Right cardiac atrium (tissue), 5 donors: ENCODE results near the gene COG1. TPM values are rescaled to one million over a fixed set of nuclear protein-coding genes. Genes with fewer than 3 reads are reported as not detected.

ENCODE experiments used
- ATAC-seq, 2 donors: fragments of 200-7000 bp; cut with Tn5 transposase; one replicate each; pipeline versions ENCODE4 v1.8.0 to v1.9.1; 2020; ENCODE audit warnings: moderate library complexity in 2 of 2, mild to moderate bottlenecking in 1 of 2
- DNase-seq, 3 donors: peaks; one replicate each; pipeline ENCODE4 v3.0.0-alpha.2; 2020
- H3K27ac ChIP-seq: one replicate; pipeline ENCODE4 v1.5.1; 2013; ENCODE audit warnings: mild to moderate bottlenecking, low read length, control low read depth, moderate library complexity
- H3K27me3 ChIP-seq: one replicate; pipeline ENCODE4 v1.6.1; 2013; ENCODE audit not compliant: control insufficient read depth, insufficient read depth
- H3K4me1 ChIP-seq: one replicate; pipeline ENCODE4 v1.6.1; 2013; ENCODE audit warnings: low read length; ENCODE audit not compliant: control insufficient read depth, insufficient read depth
- H3K4me3 ChIP-seq: one replicate; pipeline ENCODE4 v1.5.1; 2013; ENCODE audit warnings: low read length, control low read depth
- H3K9me3 ChIP-seq: one replicate; pipeline ENCODE4 v1.6.1; 2013; ENCODE audit warnings: low read length; ENCODE audit not compliant: control insufficient read depth
- WGBS: extraction: QIAGEN DNeasy Blood & Tissue Kit; methylation state at CpG from one replicate; pipeline ENCODE4 v1.1.7; 2013; 5-methylcytosine and 5-hydroxymethylcytosine counted together
- intact Hi-C, 4 donors: fragments of 100-400 bp; cut with DNase I; formaldehyde crosslinking; loops; one replicate each; pipeline versions ENCODE4 v1.11.0 to v1.14.0; 2022 to 2023
- polyA plus RNA-seq: library from polyadenylated mRNA; stranded (reverse); fragments of 200-250 nt; gene quantifications from one replicate; pipeline ENCODE4 v1.2.3, GENCODE V29; 2013
- total RNA-seq, 4 donors: library from RNA; stranded (reverse); fragmentation: NEBNext Ultra II Directional; extraction: Animal tissue kit (Norgen Biotek cat#: 25700); gene quantifications; one replicate each; pipeline ENCODE4 v1.2.1, GENCODE V29; 2021
- donor health status: healthy with polysubstance abuse.
- donor health status: DM: no; HTN: yes; CAD: no.
- donor health status: DM: no; HTN: no; CAD: no.
- donor health status: DM: no; HTN: yes; CAD: no; lungs with severe emphysema.
- donor health status: DM: yes; HTN: yes; CAD: no.

Gene COG1
- total and polyA plus RNA-seq, 5 donors = 38.5 to 51.4 (median 43.2) TPM

- H3K27me3 ChIP-seq = no peaks in the 10 kb centered on the region
- no peaks in the 10 kb centered on the region for H3K9me3 ChIP-seq
- intact Hi-C loops = loop anchor here in 1 of 4 donors (10.0 kb wide), 1 partner anchor 55 kb away; no protein-coding TSS in a partner anchor
- peaks cover 14% of the 10 kb centered on the region for H3K4me1 ChIP-seq
- DNase-seq (no peak), ATAC-seq (no peak)
- WGBS = 93% methylated on average over 8 of the region's 8 CpGs
- H3K4me3 ChIP-seq = no peak overlapping the region
- no peak overlapping the region for H3K27ac ChIP-seq
Observed at GRCh38 chr17:73199751-73200317, 7.0 kb downstream of the COG1 start.

- Histone ChIP-seq H3K4me1 (peaks cover 14% of the 10 kb centered on the region), H3K9me3 (no peaks in the 10 kb centered on the region), H3K27me3 (no peaks in the 10 kb centered on the region), H3K27ac (no peak overlapping the region), H3K4me3 (no peak overlapping the region)
- intact Hi-C loops = no loop called here
- no peak for DNase-seq
- ATAC-seq = no peak
- WGBS = 92% methylated on average over 10 of the region's 10 CpGs
Observed at GRCh38 chr17:73200476-73200875, 7.6 kb downstream of the COG1 start.

- intact Hi-C loops = no loop called here
Observed at GRCh38 chr17:73201215-73202069, 8.6 kb downstream of the COG1 start.

GRCh38 chr17:73203135-73203787 lies 10.4 kb downstream of the COG1 start:
- peak overlapping the region; percentile 51 for H3K27ac ChIP-seq
- 36% methylated on average over 8 of the region's 8 CpGs for WGBS
- H3K27me3 ChIP-seq = no peaks in the 10 kb centered on the region
- H3K4me3 ChIP-seq = no peak overlapping the region
- no peak for DNase-seq
- peak; percentile 65 to 68 for ATAC-seq
- peaks cover 14% of the 10 kb centered on the region for H3K4me1 ChIP-seq
- no peaks in the 10 kb centered on the region for H3K9me3 ChIP-seq
- intact Hi-C loops = no loop called here

More at GRCh38 chr17:73201215-73202069, 8.6 kb downstream of the COG1 start:
- ATAC-seq (peak; percentile 10 to 11), DNase-seq (no peak)
- peak overlapping the region; percentile 17 for H3K27ac ChIP-seq
- no peaks in the 10 kb centered on the region for H3K27me3 ChIP-seq
- H3K4me1 ChIP-seq = peaks cover 14% of the 10 kb centered on the region
- WGBS = 84% methylated on average over 19 of the region's 19 CpGs
- H3K9me3 ChIP-seq = no peaks in the 10 kb centered on the region
- no peak overlapping the region for H3K4me3 ChIP-seq

- H3K4me1 ChIP-seq = peaks cover 14% of the 10 kb centered on the region
- peak overlapping the region; percentile 30 for H3K27ac ChIP-seq
- H3K9me3 ChIP-seq = no peaks in the 10 kb centered on the region
- no peak overlapping the region for H3K4me3 ChIP-seq
- no peaks in the 10 kb centered on the region for H3K27me3 ChIP-seq
- ATAC-seq (no peak), DNase-seq (no peak)
- intact Hi-C loops = no loop called here
- WGBS = 78% methylated on average over 10 of the region's 10 CpGs
Observed at GRCh38 chr17:73203788-73204479, 11.1 kb downstream of the COG1 start.

GRCh38 chr17:73205459-73205961 lies 12.7 kb downstream of the COG1 start:
- WGBS = 83% methylated on average over 10 of the region's 10 CpGs
- no peak for DNase-seq
- H3K4me3 ChIP-seq = no peak overlapping the region
- no peak for ATAC-seq
- no peaks in the 10 kb centered on the region for H3K9me3 ChIP-seq
- H3K27ac ChIP-seq = no peak overlapping the region
- H3K4me1 ChIP-seq = peaks cover 14% of the 10 kb centered on the region
- intact Hi-C loops = no loop called here
- H3K27me3 ChIP-seq = no peaks in the 10 kb centered on the region

GRCh38 chr17:73208139-73208827 lies 15.4 kb downstream of the COG1 start:
- peak; percentile 44 to 50 for ATAC-seq
- Histone ChIP-seq H3K9me3 (no peaks in the 10 kb centered on the region), H3K4me1 (peaks cover 6% of the 10 kb centered on the region), H3K4me3 (no peak overlapping the region), H3K27me3 (no peaks in the 10 kb centered on the region), H3K27ac (no peak overlapping the region)
- intact Hi-C loops = no loop called here
- WGBS = 82% methylated on average over 16 of the region's 16 CpGs
- DNase-seq = peak in 1 of 3 donors; percentile 62

- no peak overlapping the region for H3K27ac ChIP-seq
Observed at GRCh38 chr17:73209436-73209835, 16.6 kb downstream of the COG1 start.

GRCh38 chr17:73210002-73210678 lies 17.3 kb downstream of the COG1 start:
- Histone ChIP-seq H3K27me3 (no peaks in the 10 kb centered on the region), H3K4me3 (no peak overlapping the region), H3K27ac (no peak overlapping the region), H3K4me1 (no peaks in the 10 kb centered on the region), H3K9me3 (no peaks in the 10 kb centered on the region)
- WGBS = 71% methylated on average over 8 of the region's 8 CpGs
- no peak for DNase-seq
- no peak for ATAC-seq
- intact Hi-C loops = no loop called here

More at GRCh38 chr17:73209436-73209835, 16.6 kb downstream of the COG1 start:
- ATAC-seq = no peak
- Histone ChIP-seq H3K27me3 (no peaks in the 10 kb centered on the region), H3K4me1 (no peaks in the 10 kb centered on the region), H3K9me3 (no peaks in the 10 kb centered on the region), H3K4me3 (no peak overlapping the region)
- intact Hi-C loops = no loop called here
- DNase-seq = no peak
- WGBS = 97% methylated on average over 13 of the region's 13 CpGs

- 55% methylated on average over 13 of the region's 13 CpGs for WGBS
- no peaks in the 10 kb centered on the region for H3K4me1 ChIP-seq
- intact Hi-C loops = no loop called here
- ATAC-seq (no peak), DNase-seq (peak in 1 of 3 donors; percentile 63)
- H3K4me3 ChIP-seq = no peak overlapping the region
- H3K27ac ChIP-seq = no peak overlapping the region
- no peaks in the 10 kb centered on the region for H3K9me3 ChIP-seq
- H3K27me3 ChIP-seq = no peaks in the 10 kb centered on the region
Observed at GRCh38 chr17:73211745-73212144, 18.9 kb downstream of the COG1 start.
